ENCODE data around the gene TGFBR2. TPM values are rescaled to one million over a fixed set of nuclear protein-coding genes. Genes with fewer than 3 reads are reported as not detected.
"Not testable (repeated sequence)": the region's sequence is repeated elsewhere in the genome, so short reads cannot be mapped to it uniquely, and the experiment has no call there.

TGFBR2 gene
- total RNA-seq, 1 experiment from 2014 or later: 0.81 TPM

- in situ Hi-C loops (cut with HindIII; ENCODE audit: low sequenced_read_pairs): no loop called here
- DNase-seq (ENCODE audit: low spot score): no peak
These were observed 9.4 kb downstream of the TGFBR2 start for GRCh38 chr3:30615615-30616346.

GRCh38 chr3:30616347-30617027 lies 10.1 kb downstream of the TGFBR2 start:
- no peak for DNase-seq (ENCODE audit: low spot score)
- in situ Hi-C loops (cut with HindIII; ENCODE audit: low sequenced_read_pairs): no loop called here

- DNase-seq (ENCODE audit: low spot score): no peak
- in situ Hi-C loops (cut with HindIII; ENCODE audit: low sequenced_read_pairs): no loop called here
These were observed 10.7 kb downstream of the TGFBR2 start for GRCh38 chr3:30617069-30617468.

- in situ Hi-C loops (cut with HindIII; ENCODE audit: low sequenced_read_pairs): no loop called here
- DNase-seq (ENCODE audit: low spot score): no peak
These were observed 11.3 kb downstream of the TGFBR2 start for GRCh38 chr3:30617653-30618052.

GRCh38 chr3:30618526-30618925 lies 12.1 kb downstream of the TGFBR2 start:
- in situ Hi-C loops (cut with HindIII; ENCODE audit: low sequenced_read_pairs): no loop called here
- DNase-seq (ENCODE audit: low spot score): no peak

- no peak for DNase-seq (ENCODE audit: low spot score)
- in situ Hi-C loops (cut with HindIII; ENCODE audit: low sequenced_read_pairs): no loop called here
These were observed 12.9 kb downstream of the TGFBR2 start for GRCh38 chr3:30619318-30619717.

GRCh38 chr3:30620402-30621360 lies 14.3 kb downstream of the TGFBR2 start:
- in situ Hi-C loops (cut with HindIII; ENCODE audit: low sequenced_read_pairs): no loop called here
- no peak for DNase-seq (ENCODE audit: low spot score)

GRCh38 chr3:30621576-30621975 lies 15.2 kb downstream of the TGFBR2 start:
- in situ Hi-C loops (cut with HindIII; ENCODE audit: low sequenced_read_pairs): no loop called here
- no peak for DNase-seq (ENCODE audit: low spot score)

- in situ Hi-C loops (cut with HindIII; ENCODE audit: low sequenced_read_pairs): no loop called here
These were observed 15.7 kb downstream of the TGFBR2 start for GRCh38 chr3:30622047-30622545.

GRCh38 chr3:30622790-30623189 lies 16.4 kb downstream of the TGFBR2 start:
- in situ Hi-C loops (cut with HindIII; ENCODE audit: low sequenced_read_pairs): no loop called here
- no peak for DNase-seq (ENCODE audit: low spot score)

More at GRCh38 chr3:30622047-30622545, 15.7 kb downstream of the TGFBR2 start:
- no peak for DNase-seq (ENCODE audit: low spot score)

- no peak for DNase-seq (ENCODE audit: low spot score)
- in situ Hi-C loops (cut with HindIII; ENCODE audit: low sequenced_read_pairs): no loop called here
These were observed 16.9 kb downstream of the TGFBR2 start for GRCh38 chr3:30623351-30623750.

- DNase-seq (ENCODE audit: low spot score); in situ Hi-C loops (cut with HindIII; ENCODE audit: low sequenced_read_pairs): not testable (repeated sequence)
These were observed 18.1 kb downstream of the TGFBR2 start for GRCh38 chr3:30624480-30624879.

- in situ Hi-C loops (cut with HindIII; ENCODE audit: low sequenced_read_pairs): no loop called here
- DNase-seq (ENCODE audit: low spot score): no peak
These were observed 19.4 kb downstream of the TGFBR2 start for GRCh38 chr3:30625541-30626438.

GRCh38 chr3:30626443-30627180 lies 20.2 kb downstream of the TGFBR2 start:
- in situ Hi-C loops (cut with HindIII; ENCODE audit: low sequenced_read_pairs): no loop called here
- no peak for DNase-seq (ENCODE audit: low spot score)

- no peak for DNase-seq (ENCODE audit: low spot score)
- in situ Hi-C loops (cut with HindIII; ENCODE audit: low sequenced_read_pairs): no loop called here
These were observed 22.0 kb downstream of the TGFBR2 start for GRCh38 chr3:30628205-30628900.

GRCh38 chr3:30628901-30629590 lies 22.6 kb downstream of the TGFBR2 start:
- in situ Hi-C loops (cut with HindIII; ENCODE audit: low sequenced_read_pairs): no loop called here
- no peak for DNase-seq (ENCODE audit: low spot score)

- no peak for DNase-seq (ENCODE audit: low spot score)
- in situ Hi-C loops (cut with HindIII; ENCODE audit: low sequenced_read_pairs): no loop called here
These were observed 23.3 kb downstream of the TGFBR2 start for GRCh38 chr3:30629746-30630145.
